NCI-H748 treated with DMSO at 0.1 percent for 48 hours (cell line): ENCODE data around the gene ANKIB1.

Source experiments
- DNase-seq: peaks from one replicate; lab custom pipeline; 2025; lab: John Stamatoyannopoulos, UW

ANKIB1 gene

DNA sequence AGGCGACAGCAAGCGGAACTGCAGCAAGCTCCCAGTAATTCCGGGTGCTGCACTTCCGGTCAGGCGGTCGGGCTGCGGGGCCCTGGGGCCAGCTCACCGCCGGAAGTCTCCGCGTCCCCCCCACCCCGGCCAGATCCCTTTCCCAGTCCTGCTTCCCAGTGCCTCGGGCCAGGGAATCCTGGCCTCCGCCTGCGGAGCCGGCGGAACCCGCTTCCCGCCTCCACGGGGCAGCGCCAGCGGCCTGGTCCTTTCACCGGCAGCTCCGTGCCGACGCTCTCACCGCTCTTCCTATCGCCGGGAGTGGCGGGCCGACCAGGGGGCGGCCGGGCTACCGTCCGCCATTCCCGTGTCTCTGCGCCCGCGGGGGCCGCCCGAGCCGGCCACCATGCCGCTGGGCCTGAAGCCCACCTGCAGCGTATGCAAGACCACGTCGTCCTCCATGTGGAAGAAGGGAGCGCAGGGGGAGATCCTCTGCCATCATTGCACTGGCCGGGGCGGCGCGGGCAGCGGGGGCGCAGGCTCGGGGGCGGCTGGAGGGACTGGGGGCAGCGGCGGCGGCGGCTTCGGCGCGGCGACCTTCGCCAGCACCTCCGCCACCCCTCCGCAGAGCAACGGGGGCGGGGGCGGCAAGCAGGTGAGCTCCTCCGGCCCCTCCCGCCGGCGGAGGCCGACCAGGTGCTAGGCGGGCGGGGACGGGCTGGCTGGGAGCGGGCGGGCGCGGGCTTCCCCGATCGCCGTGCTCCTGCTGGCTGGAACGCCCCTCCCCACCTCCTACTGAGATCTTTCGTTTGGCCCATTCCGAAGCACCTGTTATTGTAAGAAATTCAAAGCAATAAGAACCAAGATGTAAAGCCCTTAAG lies 201.8 kb downstream of the ANKIB1 start, which contains the start of gene GATAD1:
Gene GATAD1 (plus strand): TSS at position 138 of the 860 bp plus-strand sequence. CDS start 248 bp downstream, at position 386.
- peak; percentile 91 for DNase-seq

DNA sequence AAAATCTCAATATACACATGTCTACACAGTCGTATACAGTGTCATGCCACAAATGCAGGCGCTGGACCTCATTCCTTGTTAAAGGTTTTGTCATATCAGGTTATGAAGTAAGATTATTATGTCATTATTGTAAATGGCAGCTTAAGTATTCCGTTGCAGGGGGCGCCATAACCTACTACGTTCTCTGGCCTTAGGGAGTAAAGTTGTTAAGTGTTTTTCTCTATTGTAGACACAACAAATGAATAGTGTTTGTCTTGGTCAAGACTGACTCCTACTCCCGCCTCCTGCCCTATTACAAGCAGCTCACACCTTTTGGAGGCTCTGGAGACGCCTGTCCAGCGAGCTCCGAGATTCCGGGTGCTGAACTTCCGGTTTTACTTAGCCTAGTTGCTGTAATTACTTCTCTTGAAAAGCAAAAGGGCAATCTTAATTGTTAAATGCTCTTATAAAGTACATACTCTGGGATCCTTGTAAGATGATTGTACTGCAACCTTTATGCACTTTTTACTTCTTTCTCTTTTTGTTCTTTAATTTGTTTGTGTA lies 202.5 kb downstream of the ANKIB1 start:
- DNase-seq: peak; percentile 48
